Sigmoid colon (tissue), 7 donors: ENCODE results near the gene PRUNE2. TPM values are rescaled to one million over a fixed set of nuclear protein-coding genes. Genes with fewer than 3 reads are reported as not detected.

ENCODE experiments used
- DNase-seq: peaks from one replicate; pipeline ENCODE4 v3.0.0-alpha.2; 2019
- H3K27ac ChIP-seq, 4 donors: fragments of 200-600 bp; sonication (generic); one replicate each; pipeline ENCODE4 v1.5.1; 2016 to 2019; ENCODE audit warnings: mild to moderate bottlenecking in 1 of 4
- H3K27me3 ChIP-seq, 3 donors: fragments of 200-600 bp; sonication (generic); one replicate each; pipeline ENCODE4 v1.5.1; 2019; ENCODE audit warnings: mild to moderate bottlenecking in 1 of 3
- H3K36me3 ChIP-seq, 4 donors: fragments of 200-600 bp; sonication (generic); one replicate each; pipeline ENCODE4 v1.5.1; 2016 to 2019
- H3K4me1 ChIP-seq, 4 donors: fragments of 200-600 bp; sonication (generic); one replicate each; pipeline ENCODE4 v1.5.1; 2017 to 2019
- H3K4me3 ChIP-seq, 4 donors: fragments of 200-600 bp; sonication (generic); one replicate each; pipeline ENCODE4 v1.5.1; 2017 to 2019; ENCODE audit warnings: mild to moderate bottlenecking in 2 of 4, moderate library complexity in 1 of 4
- H3K9me3 ChIP-seq, 4 donors: fragments of 200-600 bp in 3 of 4; sonication (generic) in 3 of 4; one replicate each; pipeline versions ENCODE4 v1.5.1 to v1.6.1; 2013 to 2019
- EP300 ChIP-seq, 4 donors: sonication (generic); formaldehyde crosslinking; IDR thresholded peaks; one replicate each; pipeline ENCODE4 v1.6.1; 2017; ENCODE audit warnings: antibody characterized with exemption in 4 of 4
- POLR2A ChIP-seq, 2 donors: fragments of 450-650 bp; IDR thresholded peaks; one replicate each; pipeline ENCODE4 v1.6.1; 2016; ENCODE audit warnings: antibody characterized with exemption in 2 of 2, mild to moderate bottlenecking in 2 of 2, moderate library complexity in 2 of 2
- POLR2AphosphoS5 ChIP-seq, 4 donors: sonication (generic); formaldehyde crosslinking; IDR thresholded peaks; one replicate each; pipeline ENCODE4 v1.6.1; 2017; ENCODE audit warnings: antibody characterized with exemption in 4 of 4
- WGBS, 2 donors: extraction: QIAGEN DNeasy Blood & Tissue Kit; methylation state at CpG; one replicate each; pipeline ENCODE4 v1.1.7; 2013; 5-methylcytosine and 5-hydroxymethylcytosine counted together
- intact Hi-C: fragments of 100-400 bp; cut with DNase I; formaldehyde crosslinking; loops from one replicate; pipeline ENCODE4 v1.15.1; 2023
- polyA plus RNA-seq, 3 donors: library from polyadenylated mRNA; stranded (reverse); fragments of 200-250 nt; gene quantifications; one replicate each; pipeline ENCODE4 v1.2.3, GENCODE V29; 2013
- total RNA-seq, 4 donors: library from RNA; depleted of rRNA; stranded (reverse); fragments of >200 nt; gene quantifications; one replicate each; pipeline ENCODE4 v1.1.0, GENCODE V29; 2016
- TF ChIP-seq, protein P1 (sequence below), 4 experiments: fragments of 450-650 bp in 3 of 4; fragments of 200-600 bp in 1 of 4; IDR thresholded peaks; one replicate each; pipeline ENCODE4 v1.5.1; 2016 to 2019; ENCODE audit warnings: antibody characterized with exemption in 4 of 4, mild to moderate bottlenecking in 3 of 4, moderate library complexity in 2 of 4
- donor health status: healthy with polysubstance abuse.
- donor health status: Bipolar disorder and iron deficiency.
- donor health status: healthy.

PRUNE2 gene
- total and polyA plus RNA-seq, 7 donors, result 7.4 to 536 (median 440) TPM

DNA sequence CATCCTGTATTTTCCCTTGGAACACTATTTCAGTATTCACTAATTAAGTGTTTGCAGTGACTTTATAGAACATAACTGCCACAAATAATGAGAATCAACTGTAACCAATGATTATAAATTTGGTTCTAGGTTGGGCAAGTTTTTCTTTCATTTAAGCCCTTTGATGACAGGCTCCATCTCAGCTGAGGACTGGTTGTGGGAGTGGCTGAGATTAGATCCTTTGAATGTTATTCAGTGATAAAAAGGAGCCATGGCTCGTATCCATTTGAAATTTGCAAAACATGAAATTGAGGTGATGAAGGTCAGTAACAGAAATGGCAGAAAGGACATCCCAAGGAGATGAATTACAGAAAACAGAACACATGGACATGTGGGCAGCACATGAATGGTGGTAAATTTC, 279.8 kb downstream of the PRUNE2 start:
- Histone ChIP-seq H3K27me3 (no peaks in the 10 kb centered on the region), H3K27ac (no peak overlapping the region), H3K4me3 (no peak overlapping the region), H3K4me1 (peaks cover 0 to 4% (median 0%) of the 10 kb centered on the region in 4 donors), H3K36me3 (peaks cover 3 to 66% (median 10%) of the 10 kb centered on the region in 4 donors), H3K9me3 (no peaks in the 10 kb centered on the region)
- 66 to 68% methylated on average over 1 of the region's 1 CpG for WGBS, 2 donors
- intact Hi-C loops, result no loop called here
- DNase-seq, result no peak
- TF ChIP-seq, protein P1, sequence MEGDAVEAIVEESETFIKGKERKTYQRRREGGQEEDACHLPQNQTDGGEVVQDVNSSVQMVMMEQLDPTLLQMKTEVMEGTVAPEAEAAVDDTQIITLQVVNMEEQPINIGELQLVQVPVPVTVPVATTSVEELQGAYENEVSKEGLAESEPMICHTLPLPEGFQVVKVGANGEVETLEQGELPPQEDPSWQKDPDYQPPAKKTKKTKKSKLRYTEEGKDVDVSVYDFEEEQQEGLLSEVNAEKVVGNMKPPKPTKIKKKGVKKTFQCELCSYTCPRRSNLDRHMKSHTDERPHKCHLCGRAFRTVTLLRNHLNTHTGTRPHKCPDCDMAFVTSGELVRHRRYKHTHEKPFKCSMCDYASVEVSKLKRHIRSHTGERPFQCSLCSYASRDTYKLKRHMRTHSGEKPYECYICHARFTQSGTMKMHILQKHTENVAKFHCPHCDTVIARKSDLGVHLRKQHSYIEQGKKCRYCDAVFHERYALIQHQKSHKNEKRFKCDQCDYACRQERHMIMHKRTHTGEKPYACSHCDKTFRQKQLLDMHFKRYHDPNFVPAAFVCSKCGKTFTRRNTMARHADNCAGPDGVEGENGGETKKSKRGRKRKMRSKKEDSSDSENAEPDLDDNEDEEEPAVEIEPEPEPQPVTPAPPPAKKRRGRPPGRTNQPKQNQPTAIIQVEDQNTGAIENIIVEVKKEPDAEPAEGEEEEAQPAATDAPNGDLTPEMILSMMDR (IDR thresholded peaks at IDR 0.05), result no peak
- no peak for TF ChIP-seq EP300 (IDR thresholded peaks at IDR 0.05)
- no peak for TF ChIP-seq POLR2A (IDR thresholded peaks at IDR 0.05)
- TF ChIP-seq POLR2AphosphoS5 (IDR thresholded peaks at IDR 0.05), result no peak

- DNase-seq, result no peak
- no peak overlapping the region for H3K4me3 ChIP-seq
- H3K36me3 ChIP-seq, result peaks cover 0 to 55% (median 2%) of the 10 kb centered on the region in 4 donors
- no peaks in the 10 kb centered on the region for H3K9me3 ChIP-seq
- H3K27me3 ChIP-seq, result no peaks in the 10 kb centered on the region
- H3K27ac ChIP-seq, result no peak overlapping the region
- TF ChIP-seq, protein P1 (IDR thresholded peaks at IDR 0.05), result no peak
- no peak for TF ChIP-seq POLR2AphosphoS5 (IDR thresholded peaks at IDR 0.05)
- TF ChIP-seq EP300 (IDR thresholded peaks at IDR 0.05), result no peak
- TF ChIP-seq POLR2A (IDR thresholded peaks at IDR 0.05), result no peak
- H3K4me1 ChIP-seq, result peaks cover 0 to 12% (median 5%) of the 10 kb centered on the region in 4 donors
- WGBS, 2 donors, result 80 to 88% methylated on average over 5 of the region's 5 CpGs
- intact Hi-C loops, result no loop called here
Observed at GRCh38 chr9:76624391-76625048, 281.4 kb downstream of the PRUNE2 start.

DNA sequence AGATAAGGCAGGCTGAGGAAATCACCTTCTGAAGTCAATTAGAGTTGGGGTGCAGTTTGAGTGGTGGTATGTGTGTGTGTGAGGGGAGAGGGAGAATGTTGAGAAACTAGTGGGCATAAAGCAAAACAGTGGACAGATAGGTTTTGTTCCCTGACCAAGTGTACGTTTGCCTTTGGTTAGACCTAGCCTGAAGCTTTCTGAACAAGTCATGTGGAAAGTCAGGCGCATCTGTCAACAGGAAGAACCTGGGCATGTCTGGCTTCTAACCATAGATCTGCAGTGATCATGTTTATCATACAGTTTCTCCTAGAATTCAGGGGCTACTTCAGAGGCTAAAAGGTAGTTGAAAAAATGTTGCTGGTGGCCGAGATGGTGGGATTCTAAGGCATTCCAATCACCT, 284.9 kb downstream of the PRUNE2 start:
- no peak overlapping the region for H3K4me3 ChIP-seq
- peaks cover 0 to 32% (median 2%) of the 10 kb centered on the region in 4 donors for H3K36me3 ChIP-seq
- no peaks in the 10 kb centered on the region for H3K27me3 ChIP-seq
- intact Hi-C loops, result no loop called here
- TF ChIP-seq POLR2A (IDR thresholded peaks at IDR 0.05) (no peak), EP300 (IDR thresholded peaks at IDR 0.05) (no peak), POLR2AphosphoS5 (IDR thresholded peaks at IDR 0.05) (no peak)
- TF ChIP-seq, protein P1 (IDR thresholded peaks at IDR 0.05), result no peak
- DNase-seq, result no peak
- peaks cover 0 to 12% (median 5%) of the 10 kb centered on the region in 4 donors for H3K4me1 ChIP-seq
- WGBS, 2 donors, result 62 to 65% methylated on average over 3 of the region's 3 CpGs
- H3K9me3 ChIP-seq, result no peaks in the 10 kb centered on the region
- H3K27ac ChIP-seq, result peak overlapping the region in 2 of 4 donors; percentile 1 to 8

DNA sequence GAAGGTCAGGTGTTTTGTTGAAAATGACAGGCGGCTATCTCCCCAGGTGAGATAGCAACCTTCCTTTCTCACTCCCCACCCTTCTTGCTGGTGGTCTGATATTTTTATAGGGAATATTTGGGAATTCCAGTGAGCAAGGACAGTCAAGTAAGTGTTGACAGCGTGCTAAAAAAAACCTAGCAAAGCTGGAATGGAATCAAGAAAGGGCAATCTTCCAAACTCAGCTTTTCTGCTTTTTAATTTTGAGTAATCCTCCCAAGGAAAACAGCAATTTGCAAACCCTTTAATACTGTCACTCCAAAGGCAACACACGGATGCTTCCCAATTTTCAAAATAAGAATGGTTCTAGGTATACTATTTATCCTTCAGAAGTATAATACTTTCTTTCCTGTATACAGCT, 285.3 kb downstream of the PRUNE2 start:
- H3K27me3 ChIP-seq, result no peaks in the 10 kb centered on the region
- WGBS, 2 donors, result 41 to 73% methylated on average over 3 of the region's 3 CpGs
- intact Hi-C loops, result no loop called here

More for the DNA sequence above, 285.3 kb downstream of the PRUNE2 start:
- no peak overlapping the region for H3K4me3 ChIP-seq
- H3K9me3 ChIP-seq, result no peaks in the 10 kb centered on the region
- H3K27ac ChIP-seq, result peak overlapping the region in 3 of 4 donors; percentile 1 to 23 (median 8)
- peaks cover 0 to 32% (median 2%) of the 10 kb centered on the region in 4 donors for H3K36me3 ChIP-seq
- H3K4me1 ChIP-seq, result peaks cover 0 to 12% (median 5%) of the 10 kb centered on the region in 4 donors
- TF ChIP-seq EP300 (IDR thresholded peaks at IDR 0.05) (no peak), POLR2A (IDR thresholded peaks at IDR 0.05) (no peak), POLR2AphosphoS5 (IDR thresholded peaks at IDR 0.05) (no peak)
- TF ChIP-seq, protein P1 (IDR thresholded peaks at IDR 0.05), result no peak
- DNase-seq, result no peak
